Neural cell (in vitro differentiated cells): ENCODE data around the gene DIAPH2.

Source experiments
- MXI1 ChIP-seq: fragments of 450-650 bp; conservative IDR thresholded peaks from 2 replicates; pipeline ENCODE4 v1.6.1; 2014; ENCODE audit warnings: antibody characterized with exemption, mild to moderate bottlenecking; ENCODE audit not compliant: poor library complexity, severe bottlenecking
- POLR2AphosphoS5 ChIP-seq: IDR thresholded peaks from 2 replicates; pipeline ENCODE4 v1.6.1; 2012
- RAD21 ChIP-seq: fragments of 450-650 bp; conservative IDR thresholded peaks from 2 replicates; pipeline ENCODE4 v1.6.1; 2014; ENCODE audit warnings: antibody characterized with exemption, mild to moderate bottlenecking, moderate library complexity
- SMC3 ChIP-seq: fragments of 450-650 bp; conservative IDR thresholded peaks from 2 replicates; pipeline ENCODE4 v1.6.1; 2014; ENCODE audit warnings: antibody characterized with exemption, mild to moderate bottlenecking, moderate library complexity; ENCODE audit not compliant: poor library complexity
- TAF1 ChIP-seq: IDR thresholded peaks from 2 replicates; pipeline ENCODE4 v1.6.1; 2012; ENCODE audit warnings: low read depth
- TF ChIP-seq, protein P1 (sequence below): fragments of 450-650 bp; IDR thresholded peaks from 2 replicates; pipeline ENCODE4 v1.5.1; 2014; ENCODE audit warnings: antibody characterized with exemption, mild to moderate bottlenecking, moderate library complexity; ENCODE audit not compliant: poor library complexity, severe bottlenecking
- TF ChIP-seq, protein P2 (sequence below): IDR thresholded peaks from 2 replicates; pipeline ENCODE4 v1.6.1; 2012; ENCODE audit warnings: borderline replicate concordance

DNA sequence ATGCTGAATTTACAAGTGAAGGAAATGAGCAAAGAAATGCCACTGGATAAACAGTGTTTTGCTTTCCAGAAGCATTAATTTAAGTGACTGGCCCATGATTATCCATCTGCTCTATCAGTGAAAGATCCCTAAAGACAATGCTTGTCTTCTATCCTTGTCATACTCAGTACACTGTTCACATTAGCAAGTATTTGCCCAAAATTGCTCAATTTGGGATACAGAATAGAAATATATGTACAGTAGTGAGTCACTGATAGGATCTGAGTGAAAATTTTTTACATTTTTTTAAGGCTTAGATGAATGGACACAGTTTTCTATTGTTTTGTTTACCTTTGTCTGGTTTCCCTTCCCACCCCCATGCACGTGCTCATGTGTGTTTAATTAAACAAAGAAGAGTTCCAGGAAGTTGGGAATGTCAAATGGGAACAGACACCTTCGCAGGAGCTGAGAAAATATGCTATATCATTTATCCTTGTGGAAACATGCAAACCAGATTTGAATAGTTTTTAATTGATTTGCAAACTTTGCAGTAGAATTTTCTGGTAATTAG is 855.4 kb downstream of the DIAPH2 start:
- no peak for TF ChIP-seq RAD21
- TF ChIP-seq, protein P1, sequence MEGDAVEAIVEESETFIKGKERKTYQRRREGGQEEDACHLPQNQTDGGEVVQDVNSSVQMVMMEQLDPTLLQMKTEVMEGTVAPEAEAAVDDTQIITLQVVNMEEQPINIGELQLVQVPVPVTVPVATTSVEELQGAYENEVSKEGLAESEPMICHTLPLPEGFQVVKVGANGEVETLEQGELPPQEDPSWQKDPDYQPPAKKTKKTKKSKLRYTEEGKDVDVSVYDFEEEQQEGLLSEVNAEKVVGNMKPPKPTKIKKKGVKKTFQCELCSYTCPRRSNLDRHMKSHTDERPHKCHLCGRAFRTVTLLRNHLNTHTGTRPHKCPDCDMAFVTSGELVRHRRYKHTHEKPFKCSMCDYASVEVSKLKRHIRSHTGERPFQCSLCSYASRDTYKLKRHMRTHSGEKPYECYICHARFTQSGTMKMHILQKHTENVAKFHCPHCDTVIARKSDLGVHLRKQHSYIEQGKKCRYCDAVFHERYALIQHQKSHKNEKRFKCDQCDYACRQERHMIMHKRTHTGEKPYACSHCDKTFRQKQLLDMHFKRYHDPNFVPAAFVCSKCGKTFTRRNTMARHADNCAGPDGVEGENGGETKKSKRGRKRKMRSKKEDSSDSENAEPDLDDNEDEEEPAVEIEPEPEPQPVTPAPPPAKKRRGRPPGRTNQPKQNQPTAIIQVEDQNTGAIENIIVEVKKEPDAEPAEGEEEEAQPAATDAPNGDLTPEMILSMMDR, result no peak
- no peak for TF ChIP-seq TAF1
- TF ChIP-seq POLR2AphosphoS5, result no peak
- no peak for TF ChIP-seq SMC3
- TF ChIP-seq MXI1, result no peak
- TF ChIP-seq, protein P2, sequence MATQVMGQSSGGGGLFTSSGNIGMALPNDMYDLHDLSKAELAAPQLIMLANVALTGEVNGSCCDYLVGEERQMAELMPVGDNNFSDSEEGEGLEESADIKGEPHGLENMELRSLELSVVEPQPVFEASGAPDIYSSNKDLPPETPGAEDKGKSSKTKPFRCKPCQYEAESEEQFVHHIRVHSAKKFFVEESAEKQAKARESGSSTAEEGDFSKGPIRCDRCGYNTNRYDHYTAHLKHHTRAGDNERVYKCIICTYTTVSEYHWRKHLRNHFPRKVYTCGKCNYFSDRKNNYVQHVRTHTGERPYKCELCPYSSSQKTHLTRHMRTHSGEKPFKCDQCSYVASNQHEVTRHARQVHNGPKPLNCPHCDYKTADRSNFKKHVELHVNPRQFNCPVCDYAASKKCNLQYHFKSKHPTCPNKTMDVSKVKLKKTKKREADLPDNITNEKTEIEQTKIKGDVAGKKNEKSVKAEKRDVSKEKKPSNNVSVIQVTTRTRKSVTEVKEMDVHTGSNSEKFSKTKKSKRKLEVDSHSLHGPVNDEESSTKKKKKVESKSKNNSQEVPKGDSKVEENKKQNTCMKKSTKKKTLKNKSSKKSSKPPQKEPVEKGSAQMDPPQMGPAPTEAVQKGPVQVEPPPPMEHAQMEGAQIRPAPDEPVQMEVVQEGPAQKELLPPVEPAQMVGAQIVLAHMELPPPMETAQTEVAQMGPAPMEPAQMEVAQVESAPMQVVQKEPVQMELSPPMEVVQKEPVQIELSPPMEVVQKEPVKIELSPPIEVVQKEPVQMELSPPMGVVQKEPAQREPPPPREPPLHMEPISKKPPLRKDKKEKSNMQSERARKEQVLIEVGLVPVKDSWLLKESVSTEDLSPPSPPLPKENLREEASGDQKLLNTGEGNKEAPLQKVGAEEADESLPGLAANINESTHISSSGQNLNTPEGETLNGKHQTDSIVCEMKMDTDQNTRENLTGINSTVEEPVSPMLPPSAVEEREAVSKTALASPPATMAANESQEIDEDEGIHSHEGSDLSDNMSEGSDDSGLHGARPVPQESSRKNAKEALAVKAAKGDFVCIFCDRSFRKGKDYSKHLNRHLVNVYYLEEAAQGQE, result no peak
